NCI-H748 (cell line): Measurements from ENCODE around the gene SERPINI1.
"Not testable (repeated sequence)": the region's sequence is repeated elsewhere in the genome, so short reads cannot be mapped to it uniquely, and the experiment has no call there.

Source experiments
- DNase-seq: peaks from one replicate; lab custom pipeline; 2025; ENCODE audit not compliant: unreplicated experiment; lab: John Stamatoyannopoulos, UW

SERPINI1 gene

GRCh38 chr3:167783781-167784180 is 48.3 kb downstream of the SERPINI1 start:
- no peak for DNase-seq

GRCh38 chr3:167785790-167786189 is 50.3 kb downstream of the SERPINI1 start:
- DNase-seq: no peak

GRCh38 chr3:167787440-167787839 is 51.9 kb downstream of the SERPINI1 start:
- no peak for DNase-seq

GRCh38 chr3:167798443-167798842 is 62.9 kb downstream of the SERPINI1 start:
- DNase-seq: no peak

- DNase-seq: no peak
These were observed 73.4 kb downstream of the SERPINI1 start for GRCh38 chr3:167808910-167809309.

- no peak for DNase-seq
These were observed 74.7 kb downstream of the SERPINI1 start for GRCh38 chr3:167810236-167810635.

GRCh38 chr3:167811031-167811430 is 75.5 kb downstream of the SERPINI1 start:
- no peak for DNase-seq

GRCh38 chr3:167813169-167814123 is 77.9 kb downstream of the SERPINI1 start:
- DNase-seq: no peak

GRCh38 chr3:167814441-167814951 is 79.0 kb downstream of the SERPINI1 start:
- no peak for DNase-seq

- no peak for DNase-seq
These were observed 81.4 kb downstream of the SERPINI1 start for GRCh38 chr3:167816953-167817352.

GRCh38 chr3:167820102-167820865 is 84.8 kb downstream of the SERPINI1 start:
- DNase-seq: no peak

GRCh38 chr3:167821248-167821805 is 85.8 kb downstream of the SERPINI1 start:
- no peak for DNase-seq

GRCh38 chr3:167823738-167824137 is 88.2 kb downstream of the SERPINI1 start:
- no peak for DNase-seq

GRCh38 chr3:167827588-167827987 is 92.1 kb downstream of the SERPINI1 start:
- DNase-seq: not testable (repeated sequence)

- DNase-seq: no peak
These were observed 93.5 kb downstream of the SERPINI1 start for GRCh38 chr3:167829071-167829470.

- DNase-seq: no peak
These were observed 94.5 kb downstream of the SERPINI1 start for GRCh38 chr3:167830007-167830406.

- DNase-seq: no peak
These were observed 99.8 kb downstream of the SERPINI1 start for GRCh38 chr3:167835359-167835758.

GRCh38 chr3:167835953-167836352 is 100.4 kb downstream of the SERPINI1 start:
- DNase-seq: no peak

GRCh38 chr3:167837466-167837865 is 101.9 kb downstream of the SERPINI1 start:
- DNase-seq: no peak

GRCh38 chr3:167839460-167840134 is 104.1 kb downstream of the SERPINI1 start:
- no peak for DNase-seq

- DNase-seq: no peak
These were observed 104.7 kb downstream of the SERPINI1 start for GRCh38 chr3:167840247-167840646.
